NCI-H2171 (cell line): ENCODE data around the gene PDPR.
"Not testable (repeated sequence)": the region's sequence is repeated elsewhere in the genome, so short reads cannot be mapped to it uniquely, and the experiment has no call there.

ENCODE experiments used
- DNase-seq: peaks from one replicate; lab custom pipeline; 2025; lab: John Stamatoyannopoulos, UW

PDPR gene

GRCh38 chr16:70162041-70162451, 47.9 kb downstream of the PDPR start:
- DNase-seq: no peak

DNA sequence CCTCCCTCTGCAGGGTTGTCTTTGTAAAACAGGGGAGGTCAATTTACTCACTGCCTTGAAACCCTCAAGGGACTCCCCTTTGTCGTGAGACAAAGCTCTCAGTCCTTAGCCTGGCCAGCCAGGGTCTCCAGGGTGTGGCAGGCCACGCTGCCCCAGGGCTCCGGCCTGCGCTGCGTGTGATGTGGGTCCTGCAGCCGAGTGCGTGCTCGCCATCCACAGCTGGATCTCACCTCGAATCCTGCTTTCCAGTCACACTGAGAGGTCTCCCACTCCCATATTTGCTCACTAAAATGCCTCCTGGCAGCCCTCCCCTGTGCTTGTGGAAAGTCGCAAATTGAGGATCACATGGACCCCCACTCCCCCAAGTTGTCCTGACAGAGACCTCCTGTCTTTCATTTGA, 49.5 kb downstream of the PDPR start:
- DNase-seq: no peak

DNA sequence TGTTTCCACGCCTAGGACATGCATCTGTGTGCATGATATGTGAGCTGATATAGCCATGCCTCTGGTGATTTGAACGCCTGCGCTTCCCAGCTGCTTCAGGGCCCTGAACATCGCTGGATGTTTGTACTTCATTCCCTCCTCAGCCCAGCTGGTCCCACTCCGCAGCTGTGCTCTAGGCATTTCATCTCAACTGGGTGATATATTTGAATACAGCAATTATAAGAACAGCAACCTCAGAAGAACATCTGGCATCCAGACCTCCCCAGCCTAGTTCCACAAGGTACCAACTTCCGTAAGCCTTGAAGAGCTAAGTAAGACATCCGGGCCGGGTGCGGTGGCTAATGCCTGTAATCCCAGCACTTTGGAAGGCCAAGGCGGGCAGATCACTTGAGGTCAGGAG, 52.6 kb downstream of the PDPR start:
- not testable (repeated sequence) for DNase-seq

DNA sequence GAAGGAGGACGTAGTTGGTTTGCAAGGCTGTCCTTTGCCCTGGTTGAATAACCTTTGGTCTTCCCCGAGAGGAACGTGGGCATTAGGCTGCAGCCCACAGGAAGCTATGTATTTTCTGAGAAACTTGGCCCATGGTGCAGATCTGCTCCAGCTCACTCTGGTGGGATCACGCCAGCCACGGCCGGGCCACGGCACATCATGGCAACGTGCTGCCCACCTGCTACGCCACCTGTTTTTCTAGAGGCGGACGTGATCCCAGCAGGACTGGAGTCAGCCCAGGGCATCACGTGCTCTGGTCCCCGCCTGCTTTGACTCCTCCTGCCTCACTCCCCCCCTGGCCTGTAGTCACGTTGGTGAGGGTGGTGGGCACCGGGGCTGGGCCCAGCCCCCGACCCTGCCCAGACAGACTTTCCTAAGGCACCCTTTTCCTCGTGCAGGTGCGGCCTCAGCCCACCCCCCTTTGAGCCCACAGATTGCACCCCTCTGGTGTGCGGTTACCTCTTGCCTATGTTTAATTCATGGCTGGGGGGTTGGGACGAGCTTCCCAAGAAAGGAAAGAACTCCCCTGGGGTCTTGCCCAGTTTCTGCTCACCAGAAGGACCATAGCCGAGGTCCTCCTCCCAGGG, 59.2 kb downstream of the PDPR start, which contains the start of gene CLEC18C:
Gene CLEC18C (plus strand): TSS at position 576 of the 626 bp plus-strand sequence. CDS start 492 bp downstream, outside the sequence.
- DNase-seq: not testable (repeated sequence)

DNA sequence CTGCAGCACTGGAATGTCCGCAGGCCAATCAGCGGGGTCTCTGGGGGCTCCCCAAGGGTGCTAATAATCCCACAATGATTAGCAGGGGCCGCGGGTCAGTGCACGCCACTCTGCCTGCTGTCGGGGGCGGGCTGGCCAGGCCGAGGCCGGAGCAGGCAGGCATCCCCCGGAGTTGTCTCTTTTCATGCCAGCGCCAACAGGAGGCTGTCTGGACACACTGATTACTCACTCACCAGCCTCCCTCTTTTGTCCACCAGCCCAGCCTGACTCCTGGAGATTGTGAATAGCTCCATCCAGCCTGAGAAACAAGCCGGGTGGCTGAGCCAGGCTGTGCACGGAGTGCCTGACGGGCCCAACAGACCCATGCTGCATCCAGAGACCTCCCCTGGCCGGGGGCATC, 59.8 kb downstream of the PDPR start:
- DNase-seq: not testable (repeated sequence)

- not testable (repeated sequence) for DNase-seq
Measured at GRCh38 chr16:70174387-70174932, 60.3 kb downstream of the PDPR start.

- DNase-seq: not testable (repeated sequence)
Measured at GRCh38 chr16:70187858-70188607, 73.9 kb downstream of the PDPR start.

GRCh38 chr16:70188608-70188915, 74.4 kb downstream of the PDPR start:
- not testable (repeated sequence) for DNase-seq

GRCh38 chr16:70190574-70190973, 76.4 kb downstream of the PDPR start:
- DNase-seq: not testable (repeated sequence)

DNA sequence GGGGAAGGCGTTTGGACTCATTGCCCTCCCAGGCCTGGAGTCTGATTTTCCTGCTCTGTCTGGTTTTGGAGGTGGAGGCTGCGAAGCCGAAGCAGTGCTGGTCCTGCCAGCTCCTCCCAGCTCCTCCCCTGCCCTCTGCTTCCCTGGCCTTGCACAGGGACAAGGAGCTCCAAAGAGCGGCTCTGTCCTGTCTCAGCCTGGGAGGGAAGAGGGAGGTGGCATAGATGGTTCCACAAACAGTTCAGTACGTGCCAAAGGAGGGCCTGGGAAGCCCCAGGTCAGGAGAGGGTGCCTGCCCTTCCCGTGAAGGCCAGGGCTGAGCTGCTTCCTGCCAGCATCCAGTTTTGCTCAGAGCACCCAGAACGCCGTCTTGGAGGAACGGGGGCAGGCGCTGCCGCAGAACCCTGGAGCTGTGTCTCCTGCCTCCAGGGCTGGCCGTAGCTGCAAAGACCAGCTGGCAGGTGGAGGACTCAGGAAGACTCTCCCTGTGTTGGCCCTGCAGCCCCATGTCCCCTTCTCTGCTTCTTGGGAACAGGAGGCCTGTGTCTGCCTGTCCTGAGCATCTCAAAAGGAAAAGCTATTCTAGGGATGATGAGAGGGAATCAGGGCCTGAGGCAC, 82.7 kb downstream of the PDPR start:
- DNase-seq: not testable (repeated sequence)

DNA sequence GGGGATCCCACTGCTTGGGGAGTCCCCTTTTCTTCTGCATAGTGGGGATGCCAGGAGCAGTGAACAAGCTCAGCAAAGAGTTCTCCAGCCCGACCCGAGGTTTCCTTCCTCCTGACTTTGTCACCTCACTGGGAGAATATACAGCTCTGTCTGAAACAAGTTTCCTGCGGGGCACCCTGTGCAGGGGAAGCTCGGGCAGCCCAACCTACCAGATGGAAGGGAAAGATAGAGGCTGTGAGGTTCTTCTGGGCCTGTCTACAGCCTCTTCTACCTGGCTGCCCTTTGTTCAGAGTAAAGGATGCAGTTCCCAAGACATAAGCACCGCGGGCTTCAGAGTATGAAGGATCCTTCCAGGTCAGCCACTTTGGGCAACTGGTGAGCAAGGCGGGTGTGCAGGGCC, 83.5 kb downstream of the PDPR start:
- not testable (repeated sequence) for DNase-seq

GRCh38 chr16:70198230-70198629, 84.1 kb downstream of the PDPR start:
- not testable (repeated sequence) for DNase-seq

DNA sequence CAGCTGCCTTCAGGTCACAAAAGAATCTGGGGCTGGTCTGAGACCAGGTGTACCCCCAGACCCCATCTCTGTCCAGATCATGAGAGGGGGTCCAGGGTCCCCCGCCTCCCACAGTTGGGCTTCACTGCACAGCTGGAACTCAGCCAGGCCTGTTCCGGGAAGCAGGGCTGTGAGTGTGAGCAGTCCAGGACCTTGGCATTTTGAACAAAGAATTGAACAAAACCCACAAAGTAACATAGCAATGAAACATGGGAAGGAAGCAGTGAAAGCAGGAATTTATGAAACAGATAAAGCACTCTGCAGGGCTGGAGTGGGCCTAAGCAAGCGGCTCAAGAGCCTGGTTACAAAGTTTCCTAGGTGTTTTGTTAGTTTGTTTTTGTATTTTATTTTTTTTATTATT, 84.5 kb downstream of the PDPR start:
- not testable (repeated sequence) for DNase-seq

GRCh38 chr16:70199170-70199569, 85.0 kb downstream of the PDPR start:
- not testable (repeated sequence) for DNase-seq

- DNase-seq: not testable (repeated sequence)
Measured at GRCh38 chr16:70200063-70200462, 85.9 kb downstream of the PDPR start.

- not testable (repeated sequence) for DNase-seq
Measured at GRCh38 chr16:70203508-70203907, 89.4 kb downstream of the PDPR start.

DNA sequence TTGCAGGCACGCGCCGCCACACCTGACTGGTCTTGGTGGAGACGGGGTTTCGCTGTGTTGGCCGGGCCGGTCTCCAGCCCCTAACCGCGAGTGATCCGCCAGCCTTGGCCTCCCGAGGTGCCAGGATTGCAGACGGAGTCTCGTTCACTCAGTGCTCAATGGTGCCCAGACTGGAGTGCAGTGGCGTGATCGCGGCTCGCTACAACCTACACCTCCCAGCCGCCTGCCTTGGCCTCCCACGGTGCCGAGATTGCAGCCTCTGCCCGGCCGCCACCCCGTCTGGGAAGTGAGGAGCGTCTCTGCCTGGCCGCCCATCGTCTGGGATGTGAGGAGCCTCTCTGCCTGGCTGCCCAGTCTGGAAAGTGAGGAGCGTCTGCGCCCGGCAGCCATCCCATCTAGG, 89.9 kb downstream of the PDPR start:
- DNase-seq: not testable (repeated sequence)

DNA sequence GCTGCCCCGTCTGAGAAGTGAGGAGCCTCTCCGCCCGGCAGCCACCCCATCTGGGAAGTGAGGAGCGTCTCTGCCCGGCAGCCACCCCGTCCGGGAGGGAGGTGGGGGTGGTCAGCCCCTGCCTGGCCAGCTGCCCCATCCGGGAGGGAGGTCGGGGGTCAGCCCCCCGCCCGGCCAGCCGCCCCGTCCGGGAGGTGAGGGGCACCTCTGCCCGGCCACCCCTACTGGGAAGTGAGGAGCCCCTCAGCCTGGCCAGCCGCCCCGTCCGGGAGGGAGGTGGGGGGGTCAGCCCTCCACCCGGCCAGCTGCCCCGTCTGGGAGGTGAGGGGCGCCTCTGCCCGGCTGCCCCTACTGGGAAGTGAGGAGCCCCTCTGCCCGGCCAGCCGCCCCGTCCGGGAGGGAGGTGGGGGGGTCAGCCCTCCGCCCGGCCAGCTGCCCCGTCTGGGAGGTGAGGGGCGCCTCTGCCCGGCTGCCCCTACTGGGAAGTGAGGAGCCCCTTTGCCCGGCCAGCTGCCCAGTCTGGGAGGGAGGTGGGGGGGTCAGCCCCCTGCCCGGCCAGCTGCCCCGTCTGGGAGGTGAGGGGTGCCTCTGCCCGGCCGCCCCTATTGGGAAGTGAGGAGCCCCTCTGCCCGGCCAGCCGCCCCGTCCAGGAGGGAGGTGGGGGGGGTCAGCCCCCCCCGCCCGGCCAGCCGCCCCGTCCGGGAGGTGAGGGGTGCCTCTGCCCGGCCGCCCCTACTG, 90.7 kb downstream of the PDPR start:
- not testable (repeated sequence) for DNase-seq

GRCh38 chr16:70206382-70206781, 92.2 kb downstream of the PDPR start:
- DNase-seq: not testable (repeated sequence)
